Dermis microvascular lymphatic vessel endothelial cell (primary cell): ENCODE measurements around the gene TECPR2. TPM values are rescaled to one million over a fixed set of nuclear protein-coding genes. Genes with fewer than 3 reads are reported as not detected.
A peak's percentile ranks its signal among the peaks of the same experiment; 100 is the strongest.

Experiments
- DNase-seq, 2 donors: peaks; one replicate each; pipeline versions ENCODE4 v3.0.0 to v3.0.0-alpha.2; 2010; ENCODE audit warnings: low read depth in 2 of 2
- total RNA-seq: library from RNA; depleted of rRNA; stranded (reverse); fragments of >200 nt; gene quantifications from 2 replicates; pipeline ENCODE4 v1.2.1, GENCODE V29; 2014

TECPR2 gene
- total RNA-seq, 1 donor from 2014 or later = 6.2 TPM

DNA sequence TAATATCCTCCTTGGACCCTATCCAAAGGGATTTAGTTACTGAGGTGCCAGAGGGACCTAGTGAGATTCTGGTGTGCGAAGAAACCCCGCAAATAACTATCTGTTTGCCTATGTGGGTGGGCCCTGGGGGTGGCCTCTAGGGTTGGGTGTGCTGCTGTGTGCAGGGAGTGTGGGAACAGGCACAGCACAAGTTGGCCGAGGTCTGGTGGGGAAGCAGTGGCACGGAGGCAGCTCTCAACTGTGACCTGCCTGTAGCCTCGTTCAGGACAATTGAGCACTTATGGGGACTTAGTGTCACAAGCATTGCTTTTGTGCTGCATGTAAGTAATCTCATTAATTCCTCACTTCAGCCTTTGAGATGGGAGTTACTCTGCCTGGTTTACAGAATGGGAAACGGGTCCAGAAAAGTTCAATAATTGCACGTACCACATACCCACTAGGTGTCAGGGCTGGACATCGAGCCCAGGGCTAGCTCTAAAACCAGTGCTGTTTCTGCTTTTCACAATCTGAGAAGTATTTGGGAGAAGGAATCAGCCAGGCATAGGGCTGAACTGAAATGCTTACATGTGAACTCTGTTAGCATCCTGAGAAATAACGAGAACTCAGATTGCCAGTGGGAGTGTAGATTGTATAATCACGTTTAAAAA, 58.8 kb downstream of the TECPR2 start:
- no peak for DNase-seq

GRCh38 chr14:102424520-102424919, 61.8 kb downstream of the TECPR2 start:
- no peak for DNase-seq

DNA sequence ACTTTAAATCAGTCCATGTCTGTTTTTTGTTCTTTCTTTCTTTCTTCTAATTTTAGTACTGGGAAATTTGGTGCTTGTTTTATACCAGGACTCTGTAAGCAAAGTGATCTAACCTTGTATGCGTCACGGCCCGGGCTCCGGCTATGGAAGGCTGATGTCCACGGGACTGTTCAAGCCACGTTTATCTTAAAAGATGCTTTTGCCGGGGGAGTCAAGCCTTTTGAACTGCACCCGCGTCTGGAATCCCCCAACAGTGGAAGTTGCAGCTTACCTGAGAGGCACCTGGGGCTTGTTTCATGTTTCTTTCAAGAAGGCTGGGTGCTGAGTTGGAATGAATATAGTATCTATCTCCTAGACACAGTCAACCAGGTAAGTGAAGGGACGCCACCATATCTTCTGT, 62.2 kb downstream of the TECPR2 start:
- DNase-seq = no peak

DNA sequence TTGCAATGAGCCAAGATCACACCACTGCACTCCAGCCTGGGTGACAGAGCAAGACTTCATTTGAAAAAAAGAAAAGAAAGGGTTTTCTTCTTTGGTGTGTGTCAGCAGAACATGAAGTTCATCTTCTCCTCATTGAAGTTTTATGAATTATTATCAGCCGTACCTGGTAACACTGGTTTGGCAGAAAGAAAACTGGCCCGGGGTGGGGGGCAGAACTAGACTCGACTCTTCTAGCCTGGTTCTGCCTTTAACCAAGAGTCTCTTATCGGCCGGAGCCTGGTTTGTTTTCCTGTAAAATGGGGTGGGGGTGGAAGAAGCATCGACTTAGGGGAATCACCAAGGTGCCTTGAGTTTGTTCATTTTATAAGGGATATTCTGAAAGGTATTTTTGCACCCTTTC, 64.1 kb downstream of the TECPR2 start:
- no peak for DNase-seq

DNA sequence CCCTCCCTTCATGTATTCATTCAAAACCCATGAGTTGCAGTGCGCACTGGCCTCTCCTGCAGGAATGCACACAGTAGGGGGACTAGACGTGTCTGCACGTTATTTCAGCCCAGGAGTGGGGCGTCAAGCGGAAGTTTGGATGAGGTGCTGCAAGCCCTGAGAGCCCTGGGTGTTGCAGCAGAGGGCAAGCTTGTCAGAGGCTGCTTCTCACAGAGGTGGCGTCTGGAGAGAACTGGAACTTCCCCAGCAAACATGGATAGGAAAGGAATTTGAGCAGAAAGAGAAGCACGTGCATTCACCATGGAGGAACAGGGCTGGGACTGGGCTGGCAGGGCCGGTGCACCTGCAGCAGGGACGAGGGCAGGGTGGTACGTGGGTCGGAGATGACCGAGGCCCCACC, 64.9 kb downstream of the TECPR2 start:
- DNase-seq = no peak

DNA sequence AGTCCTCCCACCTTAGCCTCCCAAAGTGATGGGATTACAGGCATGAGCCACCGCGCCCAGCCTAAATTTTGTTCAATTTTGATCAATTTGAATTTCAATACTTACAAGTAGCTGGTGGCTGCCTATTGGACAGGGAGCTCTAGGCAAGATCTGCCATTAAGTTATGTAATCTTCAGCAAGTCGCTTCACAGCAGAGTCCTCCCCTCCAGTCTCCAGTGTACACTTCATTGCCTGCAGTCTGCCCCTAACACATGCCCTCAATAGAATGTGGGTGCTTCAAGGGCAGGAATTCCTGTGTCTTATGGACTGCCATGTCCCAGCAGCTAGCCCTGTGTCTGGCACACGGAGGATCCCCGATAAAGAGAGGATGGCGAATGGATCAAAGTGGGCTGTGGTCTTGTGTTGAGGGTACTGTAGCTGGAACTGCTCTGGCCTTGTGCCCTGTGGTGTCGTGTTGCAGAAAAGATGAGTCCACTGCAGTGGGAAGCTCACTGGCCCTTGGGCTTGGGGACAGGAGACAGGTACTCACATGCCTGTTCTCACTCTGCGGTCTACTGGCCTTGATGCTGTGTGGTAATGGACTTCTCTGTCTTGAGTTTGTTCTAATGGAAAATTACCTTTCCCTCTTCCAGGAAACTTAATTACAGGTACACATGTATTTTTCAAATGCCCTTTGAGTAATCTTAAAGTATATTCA, 67.6 kb downstream of the TECPR2 start:
- DNase-seq = no peak

GRCh38 chr14:102431751-102432150, 69.0 kb downstream of the TECPR2 start:
- no peak for DNase-seq

DNA sequence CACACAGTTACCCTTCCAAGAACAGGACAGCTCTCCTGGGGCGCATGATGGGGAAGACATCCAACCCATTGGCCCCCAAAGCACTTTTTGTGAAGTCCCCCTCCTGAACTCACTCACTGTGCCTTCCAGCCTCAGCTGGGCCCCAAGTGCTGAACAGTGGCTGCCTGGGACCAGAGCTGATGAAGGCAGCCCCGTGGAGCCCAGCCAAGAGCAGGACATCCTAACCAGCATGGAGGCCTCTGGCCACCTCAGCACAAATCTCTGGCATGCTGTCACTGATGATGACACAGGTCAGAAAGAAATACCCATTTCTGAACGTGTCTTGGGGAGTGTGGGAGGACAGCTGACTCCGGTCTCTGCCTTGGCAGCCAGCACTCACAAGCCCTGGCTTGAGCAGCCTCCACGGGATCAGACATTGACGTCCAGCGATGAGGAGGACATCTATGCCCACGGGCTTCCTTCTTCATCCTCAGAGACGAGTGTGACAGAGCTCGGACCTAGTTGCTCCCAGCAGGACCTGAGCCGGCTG, 72.0 kb downstream of the TECPR2 start:
- DNase-seq = no peak

GRCh38 chr14:102437997-102438915, 75.5 kb downstream of the TECPR2 start:
- DNase-seq = peak; percentile 51 to 86

DNA sequence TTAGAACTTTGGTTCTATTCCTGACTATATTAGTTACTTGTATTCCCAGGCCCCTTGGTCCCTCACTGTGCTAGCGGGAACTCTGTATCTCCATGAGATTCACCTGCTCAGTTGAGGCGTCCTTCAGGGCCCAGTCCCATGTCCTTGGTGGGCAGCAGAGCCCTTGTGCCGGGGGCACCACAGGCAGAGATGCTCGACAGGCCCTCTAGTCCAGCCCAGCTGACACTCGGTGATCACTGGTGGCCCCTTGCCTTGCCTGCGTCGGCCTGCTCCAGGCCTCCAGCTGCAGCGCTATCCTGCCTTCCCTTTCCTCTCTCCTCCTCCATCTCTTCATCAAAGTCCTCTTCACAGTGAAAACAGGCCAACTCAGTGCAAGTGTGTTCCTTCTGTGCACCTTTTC, 76.8 kb downstream of the TECPR2 start:
- no peak for DNase-seq

GRCh38 chr14:102440392-102440791, 77.7 kb downstream of the TECPR2 start:
- DNase-seq = no peak

- no peak for DNase-seq
Observed at GRCh38 chr14:102442241-102443211, 79.8 kb downstream of the TECPR2 start.

DNA sequence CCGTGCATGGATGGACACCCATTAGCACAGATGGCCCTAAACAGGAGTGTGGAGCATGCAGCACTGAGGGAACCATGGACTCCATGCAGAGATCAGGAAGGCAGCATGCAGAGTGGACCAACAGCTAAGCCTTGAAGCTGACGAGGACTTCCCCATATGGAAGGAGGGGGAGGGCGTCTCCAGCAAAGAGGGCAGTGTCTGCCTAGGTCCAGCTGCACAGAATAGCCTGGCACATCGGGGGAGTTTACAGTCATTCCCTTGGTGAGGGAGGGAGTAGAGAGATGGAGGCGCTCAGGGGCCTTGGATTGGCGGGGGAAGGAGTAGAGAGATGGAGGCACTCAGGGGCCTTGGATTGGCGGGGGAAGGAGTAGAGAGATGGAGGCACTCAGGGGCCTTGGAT, 82.3 kb downstream of the TECPR2 start:
- no peak for DNase-seq

GRCh38 chr14:102445641-102446040, 82.9 kb downstream of the TECPR2 start:
- no peak for DNase-seq

GRCh38 chr14:102450206-102451063, 87.7 kb downstream of the TECPR2 start:
- DNase-seq = no peak

GRCh38 chr14:102451064-102451352, 88.3 kb downstream of the TECPR2 start:
- no peak for DNase-seq

DNA sequence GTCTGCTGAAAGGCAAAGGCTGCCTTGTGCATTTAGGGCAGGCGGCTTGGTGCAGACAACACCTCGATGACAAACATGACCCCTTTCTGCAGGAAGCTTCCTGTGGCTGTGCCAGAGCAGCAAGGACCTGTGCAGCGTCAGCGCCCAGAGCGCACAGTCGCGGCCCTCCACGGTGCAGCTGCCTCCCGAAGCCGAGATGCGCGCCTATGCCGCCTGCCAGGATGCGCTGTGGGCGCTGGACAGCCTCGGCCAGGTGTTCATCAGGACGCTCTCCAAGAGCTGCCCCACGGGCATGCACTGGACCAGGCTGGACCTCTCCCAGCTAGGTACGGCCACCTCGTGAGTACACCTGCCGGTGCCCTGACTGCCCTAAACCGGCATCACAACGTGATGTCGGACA, 89.6 kb downstream of the TECPR2 start:
- no peak for DNase-seq

DNA sequence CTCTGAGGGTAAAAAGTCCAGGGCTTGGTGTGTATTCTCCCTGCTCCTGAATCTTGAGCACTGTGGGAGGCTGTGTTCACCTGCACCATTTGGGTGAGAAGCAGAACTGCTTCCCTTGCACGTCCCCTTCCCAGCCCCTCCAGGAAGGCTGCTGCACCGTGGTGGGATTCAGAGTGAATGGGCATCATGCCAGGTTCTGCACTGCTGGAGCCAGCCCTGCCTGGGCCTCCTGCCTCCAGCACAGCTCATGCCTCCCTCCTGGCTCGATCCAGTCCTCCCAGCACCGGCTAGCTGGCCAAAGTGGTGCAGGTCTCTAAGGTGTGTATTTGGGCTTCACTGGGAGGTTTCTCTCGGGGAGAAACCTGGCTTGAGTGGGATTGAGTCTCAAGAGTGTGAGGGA, 92.0 kb downstream of the TECPR2 start:
- DNase-seq = no peak

GRCh38 chr14:102457509-102457908, 94.8 kb downstream of the TECPR2 start:
- no peak for DNase-seq
